ENCODE measurements around the gene ADAMTSL5. TPM values are rescaled to one million over a fixed set of nuclear protein-coding genes. Genes with fewer than 3 reads are reported as not detected.
"Not testable (repeated sequence)": the region's sequence is repeated elsewhere in the genome, so short reads cannot be mapped to it uniquely, and the experiment has no call there.

ADAMTSL5 gene
- total RNA-seq, 2 experiments from 2014 or later = 1.1 to 1.5 TPM

GRCh38 chr19:1524287-1524971 is 11.6 kb upstream of the ADAMTSL5 start:
- peaks cover 4% of the 10 kb centered on the region for H3K4me1 Mint-ChIP-seq
- H3K27me3 Mint-ChIP-seq = peaks cover 52% of the 10 kb centered on the region
- no peak for DNase-seq
- no peaks in the 10 kb centered on the region for H3K36me3 Mint-ChIP-seq
- no peaks in the 10 kb centered on the region for H3K9me3 Mint-ChIP-seq
- H3K27ac Mint-ChIP-seq = no peak overlapping the region
- no peak overlapping the region for H3K4me3 Mint-ChIP-seq

GRCh38 chr19:1523412-1524286 is 10.8 kb upstream of the ADAMTSL5 start, which contains the start of gene PLK5:
TSS of gene PLK5 (plus strand) at chr19:1524077. CDS start at chr19:1526997, 2,920 bp downstream.
- no peak within 1 kb of the TSS for H3K4me3 Mint-ChIP-seq
- no peaks in the 10 kb centered on the region for H3K9me3 Mint-ChIP-seq
- DNase-seq = no peak
- H3K27me3 Mint-ChIP-seq = peaks cover 52% of the 10 kb centered on the region
- no peak within 1 kb of the TSS for H3K27ac Mint-ChIP-seq
- no peaks in the 10 kb centered on the region for H3K36me3 Mint-ChIP-seq
- peaks cover 4% of the 10 kb centered on the region for H3K4me1 Mint-ChIP-seq

GRCh38 chr19:1522838-1523237 is 10.0 kb upstream of the ADAMTSL5 start:
- Mint-ChIP-seq H3K9me3 (no peaks in the 10 kb centered on the region), H3K4me1 (peaks cover 4% of the 10 kb centered on the region), H3K27me3 (peaks cover 52% of the 10 kb centered on the region), H3K4me3 (no peak overlapping the region), H3K27ac (no peak overlapping the region), H3K36me3 (no peaks in the 10 kb centered on the region)
- DNase-seq = no peak

- Mint-ChIP-seq H3K27me3 (peaks cover 47% of the 10 kb centered on the region), H3K27ac (no peak overlapping the region), H3K4me3 (no peak overlapping the region), H3K36me3 (no peaks in the 10 kb centered on the region), H3K9me3 (no peaks in the 10 kb centered on the region), H3K4me1 (peaks cover 4% of the 10 kb centered on the region)
- no peak for DNase-seq
Measured at GRCh38 chr19:1522061-1522460, 9.2 kb upstream of the ADAMTSL5 start.

- peaks cover 4% of the 10 kb centered on the region for H3K4me1 Mint-ChIP-seq
- H3K36me3 Mint-ChIP-seq = no peaks in the 10 kb centered on the region
- DNase-seq = no peak
- no peak overlapping the region for H3K4me3 Mint-ChIP-seq
- peaks cover 44% of the 10 kb centered on the region for H3K27me3 Mint-ChIP-seq
- no peak overlapping the region for H3K27ac Mint-ChIP-seq
- H3K9me3 Mint-ChIP-seq = no peaks in the 10 kb centered on the region
Measured at GRCh38 chr19:1521636-1522035, 8.8 kb upstream of the ADAMTSL5 start.

- H3K36me3 Mint-ChIP-seq = no peaks in the 10 kb centered on the region
- peaks cover 4% of the 10 kb centered on the region for H3K4me1 Mint-ChIP-seq
- no peak overlapping the region for H3K27ac Mint-ChIP-seq
- H3K27me3 Mint-ChIP-seq = peaks cover 31% of the 10 kb centered on the region
- DNase-seq = no peak
- no peaks in the 10 kb centered on the region for H3K9me3 Mint-ChIP-seq
- no peak overlapping the region for H3K4me3 Mint-ChIP-seq
Measured at GRCh38 chr19:1520203-1520780, 7.5 kb upstream of the ADAMTSL5 start.

- not testable (repeated sequence) for H3K4me3 Mint-ChIP-seq, H3K4me1 Mint-ChIP-seq, H3K36me3 Mint-ChIP-seq, H3K27ac Mint-ChIP-seq, H3K9me3 Mint-ChIP-seq, DNase-seq
- peaks cover 28% of the 10 kb centered on the region for H3K27me3 Mint-ChIP-seq
Measured at GRCh38 chr19:1519802-1520201, 7.0 kb upstream of the ADAMTSL5 start.

GRCh38 chr19:1518471-1518870 is 5.7 kb upstream of the ADAMTSL5 start:
- no peaks in the 10 kb centered on the region for H3K9me3 Mint-ChIP-seq
- no peak for DNase-seq
- H3K27ac Mint-ChIP-seq = no peak overlapping the region
- H3K4me3 Mint-ChIP-seq = no peak overlapping the region
- peaks cover 24% of the 10 kb centered on the region for H3K27me3 Mint-ChIP-seq
- H3K4me1 Mint-ChIP-seq = no peaks in the 10 kb centered on the region
- H3K36me3 Mint-ChIP-seq = no peaks in the 10 kb centered on the region

- no peak for DNase-seq
- peaks cover 14% of the 10 kb centered on the region for H3K27me3 Mint-ChIP-seq
- H3K4me3 Mint-ChIP-seq = no peak overlapping the region
- no peaks in the 10 kb centered on the region for H3K9me3 Mint-ChIP-seq
- H3K36me3 Mint-ChIP-seq = no peaks in the 10 kb centered on the region
- H3K27ac Mint-ChIP-seq = no peak overlapping the region
- peaks cover 3% of the 10 kb centered on the region for H3K4me1 Mint-ChIP-seq
Measured at GRCh38 chr19:1516395-1516753, 3.6 kb upstream of the ADAMTSL5 start.

GRCh38 chr19:1514986-1515721 is 2.3 kb upstream of the ADAMTSL5 start:
- Mint-ChIP-seq H3K9me3 (no peaks in the 10 kb centered on the region), H3K36me3 (no peaks in the 10 kb centered on the region), H3K4me3 (no peak overlapping the region), H3K4me1 (peaks cover 3% of the 10 kb centered on the region), H3K27ac (no peak overlapping the region), H3K27me3 (peaks cover 18% of the 10 kb centered on the region)
- no peak for DNase-seq

GRCh38 chr19:1514295-1514661 is 1.5 kb upstream of the ADAMTSL5 start:
- Mint-ChIP-seq H3K4me3 (no peak overlapping the region), H3K36me3 (no peaks in the 10 kb centered on the region), H3K4me1 (peaks cover 3% of the 10 kb centered on the region), H3K9me3 (no peaks in the 10 kb centered on the region), H3K27me3 (peaks cover 24% of the 10 kb centered on the region), H3K27ac (no peak overlapping the region)
- no peak for DNase-seq

GRCh38 chr19:1513499-1514294 is 878 bp upstream of the ADAMTSL5 start:
- peak; percentile 81 for DNase-seq
- Mint-ChIP-seq H3K9me3 (no peaks in the 10 kb centered on the region), H3K27me3 (peaks cover 24% of the 10 kb centered on the region), H3K27ac (no peak overlapping the region), H3K4me1 (peaks cover 3% of the 10 kb centered on the region), H3K36me3 (no peaks in the 10 kb centered on the region), H3K4me3 (no peak overlapping the region)

GRCh38 chr19:1511318-1512317 is 1.2 kb downstream of the ADAMTSL5 start:
- Mint-ChIP-seq H3K9me3 (no peaks in the 10 kb centered on the region), H3K4me3 (peak overlapping the region; percentile 68), H3K27me3 (peaks cover 28% of the 10 kb centered on the region), H3K4me1 (peaks cover 8% of the 10 kb centered on the region), H3K36me3 (no peaks in the 10 kb centered on the region), H3K27ac (no peak overlapping the region)
- DNase-seq = no peak

Data from activated naive CD8-positive, alpha-beta T cell treated with anti-CD3 and anti-CD28 coated beads for 36 hours (primary cell).